OCI-M1 (cell line): ENCODE results near the gene PIMREG.
A peak's percentile ranks its signal among the peaks of the same experiment; 100 is the strongest.

Source experiments
- DNase-seq: peaks from one replicate; lab custom pipeline; 2025; lab: John Stamatoyannopoulos, UW

Gene PIMREG

DNA sequence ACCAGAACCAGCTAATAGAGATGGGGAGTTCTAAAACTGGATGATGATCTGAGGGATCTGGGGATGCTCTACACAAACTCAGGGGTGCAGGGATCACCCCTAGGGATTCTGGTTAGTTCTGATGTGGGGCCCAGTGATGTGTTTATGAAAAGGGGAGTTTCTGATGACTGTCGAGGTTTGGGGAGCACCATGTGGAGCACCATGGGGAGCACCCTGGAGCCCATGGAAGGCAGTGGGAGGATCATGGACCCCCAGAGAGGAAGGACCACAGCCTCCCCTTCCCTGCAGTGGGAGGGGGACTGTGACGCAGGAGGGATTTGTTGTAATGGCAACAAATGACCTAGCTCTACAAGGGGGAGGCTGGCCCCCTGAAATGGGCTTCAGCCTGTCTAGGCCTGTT is 18.4 kb downstream of the PIMREG start:
- no peak for DNase-seq

DNA sequence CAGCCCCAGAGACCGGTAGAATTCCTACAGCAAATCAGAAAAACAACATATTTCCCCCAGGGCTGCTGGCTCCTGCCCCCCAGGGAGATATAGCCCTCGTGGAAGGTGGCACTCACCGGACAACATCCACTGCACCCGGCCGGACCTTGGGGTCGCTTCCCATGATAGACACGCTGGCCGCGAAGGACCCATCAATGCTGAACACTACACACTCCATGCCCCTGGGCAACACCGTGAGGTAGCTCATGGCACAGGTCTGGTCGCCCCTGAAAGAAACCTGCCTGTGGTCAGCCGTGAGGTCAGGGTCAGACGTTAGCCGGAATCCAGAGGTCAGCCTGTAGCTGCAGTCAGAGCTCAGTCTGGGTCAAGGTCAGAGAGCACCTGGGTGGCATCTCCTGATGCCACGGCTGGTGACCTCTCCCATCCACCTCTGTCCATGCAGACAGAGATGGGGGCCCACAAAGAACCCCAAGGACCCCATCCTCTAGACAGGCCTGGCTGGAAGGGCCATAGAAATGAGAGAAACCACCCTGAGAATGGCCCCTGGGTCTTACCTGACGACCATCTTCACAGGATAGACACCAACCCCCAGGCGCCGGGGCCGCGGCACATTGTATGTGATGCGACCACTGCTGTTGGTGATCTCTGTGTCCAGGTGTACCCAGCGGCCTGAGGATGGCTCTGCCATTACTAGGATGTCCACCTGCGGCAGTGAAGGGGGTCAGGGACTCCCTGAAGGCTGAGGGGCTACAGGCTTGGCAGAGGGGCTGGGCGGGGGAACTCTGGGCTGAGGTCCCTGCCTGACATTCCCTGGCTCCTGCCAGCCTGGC is 19.6 kb downstream of the PIMREG start:
- DNase-seq = no peak

DNA sequence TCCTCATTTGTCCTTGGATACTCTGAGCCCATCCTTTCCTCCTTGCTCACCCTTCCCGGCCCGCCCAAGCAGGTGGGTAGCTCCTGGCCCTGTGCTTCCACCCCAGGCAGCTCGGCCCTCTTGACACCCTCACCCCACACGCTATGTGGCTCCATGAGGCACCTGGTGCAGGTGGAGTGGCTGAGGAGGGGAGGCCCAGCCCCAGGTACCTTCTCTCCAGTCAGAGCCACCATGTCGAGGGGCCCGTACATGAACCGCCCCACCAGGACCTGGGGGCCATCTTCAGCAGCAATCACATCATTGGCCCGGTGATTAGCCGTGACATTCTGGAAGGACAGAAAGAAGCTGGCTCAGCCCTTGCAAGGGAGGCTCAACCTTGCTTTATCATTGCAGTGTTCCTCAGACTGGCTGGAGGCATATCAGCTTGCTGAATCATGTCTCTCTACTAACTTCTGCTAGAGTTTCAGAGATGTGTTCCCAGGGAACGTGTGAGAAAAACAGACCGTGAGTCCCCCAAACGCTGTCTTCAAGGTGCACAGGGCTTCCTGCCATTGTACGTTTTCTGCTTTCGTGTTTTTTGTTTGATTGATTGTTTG is 20.3 kb downstream of the PIMREG start:
- DNase-seq = no peak

DNA sequence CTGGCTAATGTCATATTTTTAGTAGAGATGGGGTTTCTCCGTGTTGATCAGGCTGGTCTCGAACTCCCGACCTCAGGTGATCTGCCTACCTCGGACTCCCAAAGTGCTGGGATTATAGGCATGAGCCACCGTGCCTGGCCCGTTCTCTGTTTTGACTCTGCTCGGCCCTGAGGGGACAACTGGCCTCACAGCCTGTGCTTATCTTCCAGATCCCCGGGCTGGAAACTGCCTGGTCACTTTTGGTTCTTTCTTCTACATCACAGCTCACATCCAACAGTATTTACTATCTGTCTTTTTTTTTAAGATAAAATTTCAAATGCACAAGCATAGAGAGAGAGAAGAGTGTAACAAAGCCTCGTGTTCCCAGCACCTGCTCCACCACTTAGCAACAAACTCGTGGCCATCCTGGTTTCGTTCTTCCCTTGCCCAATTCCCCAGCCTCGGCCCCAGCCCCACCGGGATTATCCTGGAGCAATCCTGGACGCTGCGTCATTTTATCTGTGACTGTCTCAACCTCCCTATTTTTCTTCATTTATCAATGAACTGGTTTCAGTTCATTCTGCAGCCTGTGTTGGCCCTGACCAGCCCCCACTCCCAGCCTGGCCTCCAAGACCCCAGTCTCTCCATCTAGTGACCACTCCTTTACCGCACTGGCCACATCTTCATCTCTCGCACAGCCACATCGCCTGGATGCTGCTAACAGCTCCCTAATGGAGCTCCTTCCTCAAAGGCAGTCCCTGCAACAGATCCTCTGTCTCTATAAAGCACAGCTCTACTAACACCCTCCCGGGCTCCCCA is 21.1 kb downstream of the PIMREG start:
- DNase-seq = no peak

DNA sequence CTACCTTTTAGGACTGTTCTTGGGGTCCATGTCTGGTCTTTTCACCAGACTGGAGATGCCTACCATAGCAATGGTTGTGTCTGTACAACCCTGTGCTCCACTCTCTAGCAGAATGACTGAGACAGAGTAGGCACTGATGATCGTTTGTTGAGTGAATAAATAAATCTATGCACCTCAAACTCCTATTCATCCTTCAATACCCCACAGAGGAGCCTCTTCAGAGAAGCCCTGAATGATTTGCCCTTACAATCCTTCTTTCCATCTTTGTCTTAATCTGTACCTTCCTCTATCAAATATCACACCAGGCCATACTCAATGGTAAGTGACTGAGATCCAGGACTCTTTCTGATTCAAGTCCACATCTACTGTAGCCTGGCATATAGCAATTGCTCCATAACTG is 23.3 kb downstream of the PIMREG start:
- no peak for DNase-seq

DNA sequence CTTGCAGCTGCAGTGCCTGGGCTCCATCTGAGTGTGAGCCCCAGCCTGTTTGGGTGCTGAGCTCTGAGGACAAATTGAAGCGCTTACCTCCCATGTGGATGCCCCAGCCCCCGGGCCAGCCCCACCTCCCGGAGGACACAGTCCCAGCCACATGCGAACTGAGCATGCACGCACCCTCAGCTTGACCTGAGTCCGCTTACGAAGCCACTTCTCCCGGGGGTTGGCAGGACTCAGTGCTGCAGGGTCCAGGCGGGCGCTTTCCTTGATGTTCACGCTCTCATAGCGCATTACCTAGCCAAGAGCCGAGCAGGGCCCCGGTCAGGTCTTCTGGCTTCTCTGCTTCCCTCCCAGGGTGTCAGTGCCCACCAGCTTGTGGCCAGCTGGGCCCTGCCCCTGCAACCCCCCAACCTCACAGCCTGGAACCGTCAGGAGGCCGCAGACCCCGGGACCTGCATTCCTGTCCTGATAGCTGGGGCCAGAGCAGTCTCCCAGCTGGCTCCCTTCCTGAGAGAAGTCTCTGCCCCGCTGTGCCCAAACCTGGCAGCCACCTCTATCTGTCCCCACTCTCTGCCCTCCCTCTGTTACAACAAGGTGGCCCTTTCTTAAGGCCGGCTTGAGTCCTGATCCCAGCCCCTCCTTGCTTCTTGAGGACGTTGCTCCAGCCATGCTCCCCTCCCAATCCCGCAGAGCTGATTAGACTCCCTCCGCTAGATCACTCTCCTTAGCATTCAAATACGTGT is 24.0 kb downstream of the PIMREG start:
- DNase-seq = no peak

DNA sequence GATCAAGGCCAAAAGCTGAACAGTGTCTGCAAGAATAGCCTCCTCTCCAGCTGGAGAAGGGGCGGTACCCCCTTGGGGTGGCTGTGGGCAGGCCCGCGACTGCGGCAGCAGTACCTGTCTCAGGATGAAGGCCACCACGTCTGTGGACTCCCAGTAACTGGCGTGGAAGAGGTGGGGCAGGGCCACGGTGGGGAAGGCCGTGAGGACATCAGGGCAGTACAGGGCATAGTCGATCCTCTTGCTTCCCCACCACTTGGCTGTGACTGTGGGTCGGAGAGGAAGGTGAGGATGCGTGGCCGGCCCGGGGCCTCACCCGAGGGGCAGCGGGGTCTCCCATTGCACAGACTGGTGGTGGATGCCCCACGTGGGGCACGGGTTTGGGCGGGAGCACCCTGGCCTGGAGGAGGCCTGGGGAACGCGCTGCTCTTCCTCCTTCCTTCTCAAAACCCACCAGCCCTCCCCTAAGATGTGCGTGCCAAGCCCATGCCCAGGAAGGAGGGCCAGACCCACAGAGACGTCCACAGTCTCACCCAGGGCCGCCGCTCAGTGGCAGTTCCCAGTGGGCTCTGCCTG is 26.0 kb downstream of the PIMREG start:
- DNase-seq = no peak

DNA sequence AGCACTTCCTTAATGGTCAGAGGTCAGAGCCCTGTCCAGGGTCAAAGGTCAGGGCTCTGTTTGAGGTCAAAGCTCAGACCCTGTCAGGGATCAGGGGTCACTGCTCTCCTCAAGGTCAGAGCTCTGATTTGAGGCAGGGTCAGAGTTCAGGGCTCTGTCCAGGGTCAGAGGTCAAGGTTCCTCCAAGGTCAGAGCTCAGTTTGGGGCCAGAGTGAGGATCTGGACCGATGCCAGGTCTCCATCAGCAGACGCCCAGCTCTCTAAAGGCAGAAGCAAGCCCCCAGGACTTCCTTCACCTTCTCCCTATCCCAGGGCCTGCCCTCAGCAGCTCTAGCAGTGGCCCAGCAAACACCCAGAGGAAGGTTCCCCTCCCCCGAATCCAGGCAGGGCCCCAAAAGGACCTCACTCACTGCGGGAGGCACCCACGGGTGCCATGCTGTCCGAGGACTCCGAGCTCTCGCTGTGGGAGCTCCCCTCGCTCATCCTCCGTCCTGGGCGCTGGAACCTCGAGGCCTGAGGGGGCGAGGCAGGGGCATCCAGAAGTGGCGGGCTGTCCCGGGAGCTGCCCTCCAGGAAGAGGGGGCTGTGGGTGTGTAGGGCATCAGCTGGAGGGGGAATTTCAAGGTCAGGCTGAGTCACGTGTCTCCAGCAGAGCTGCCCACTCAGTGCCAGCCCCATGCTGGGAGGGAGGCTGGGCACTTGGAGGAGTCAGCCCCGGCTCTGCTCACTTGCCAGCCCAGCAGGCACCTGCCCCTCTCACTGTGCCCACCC is 26.7 kb downstream of the PIMREG start:
- DNase-seq = no peak

DNA sequence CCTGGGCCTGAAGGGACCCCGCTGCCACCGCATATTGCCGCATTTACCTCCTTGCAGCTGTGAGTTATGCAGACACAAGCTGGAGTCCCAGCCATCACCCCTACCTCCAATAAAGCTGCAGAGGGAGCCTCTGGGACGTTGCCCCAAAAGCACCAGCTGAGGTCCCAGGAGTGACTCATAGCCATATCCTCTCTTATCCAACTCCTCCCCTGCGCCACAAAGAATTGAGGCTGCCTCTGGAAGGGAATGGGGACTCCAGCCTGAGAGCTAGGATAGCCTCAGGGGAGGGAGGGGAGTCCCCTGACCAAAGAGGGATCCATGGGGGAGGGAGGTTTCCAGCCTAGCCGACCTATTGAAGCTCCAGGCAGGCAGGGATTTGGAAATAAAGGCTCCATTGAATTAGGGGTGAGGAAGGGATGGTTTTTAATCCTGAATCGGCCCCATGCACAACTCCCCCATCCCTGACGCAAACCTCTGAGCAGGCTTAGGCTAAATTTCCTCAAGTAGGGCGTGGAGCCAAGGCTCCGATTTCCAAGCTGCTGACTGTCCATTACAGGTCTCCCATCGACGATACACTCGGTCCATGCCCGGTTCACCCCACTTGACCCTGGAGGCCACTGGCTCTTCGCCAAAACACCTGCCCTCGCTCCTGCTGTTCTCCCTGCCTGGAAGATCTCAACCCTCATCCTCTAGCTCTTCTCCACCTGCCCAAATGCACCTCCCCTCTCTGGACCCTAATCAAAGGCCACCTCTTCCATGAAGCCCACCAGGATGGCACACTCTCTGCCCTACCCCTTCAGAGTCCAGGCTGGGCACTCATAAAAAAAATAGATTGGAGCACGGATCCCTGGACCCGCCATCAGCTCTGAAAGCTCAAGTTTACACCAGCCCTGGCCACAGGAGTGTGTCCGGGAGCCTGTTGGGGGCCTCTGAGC is 27.5 kb downstream of the PIMREG start:
- no peak for DNase-seq

DNA sequence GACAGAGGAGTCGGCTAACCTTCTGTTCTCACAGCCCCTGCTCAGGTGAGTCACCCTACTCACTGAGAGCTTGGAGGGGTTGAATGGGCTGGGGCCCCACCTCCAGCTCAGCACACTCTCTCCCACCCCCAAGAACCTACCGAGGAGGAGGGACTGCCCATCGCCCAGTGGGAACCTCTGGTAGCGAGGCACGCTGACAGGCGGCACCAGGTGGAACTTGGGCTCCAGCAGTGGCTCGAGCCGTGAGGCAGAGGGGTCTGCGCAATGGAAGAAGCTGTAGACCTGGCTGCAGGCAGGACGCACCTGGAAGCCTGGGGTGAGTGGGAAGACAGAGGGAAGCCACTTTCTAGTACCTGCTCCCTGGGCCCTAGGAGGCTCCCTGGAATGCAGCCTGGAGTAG is 28.3 kb downstream of the PIMREG start:
- DNase-seq = no peak

DNA sequence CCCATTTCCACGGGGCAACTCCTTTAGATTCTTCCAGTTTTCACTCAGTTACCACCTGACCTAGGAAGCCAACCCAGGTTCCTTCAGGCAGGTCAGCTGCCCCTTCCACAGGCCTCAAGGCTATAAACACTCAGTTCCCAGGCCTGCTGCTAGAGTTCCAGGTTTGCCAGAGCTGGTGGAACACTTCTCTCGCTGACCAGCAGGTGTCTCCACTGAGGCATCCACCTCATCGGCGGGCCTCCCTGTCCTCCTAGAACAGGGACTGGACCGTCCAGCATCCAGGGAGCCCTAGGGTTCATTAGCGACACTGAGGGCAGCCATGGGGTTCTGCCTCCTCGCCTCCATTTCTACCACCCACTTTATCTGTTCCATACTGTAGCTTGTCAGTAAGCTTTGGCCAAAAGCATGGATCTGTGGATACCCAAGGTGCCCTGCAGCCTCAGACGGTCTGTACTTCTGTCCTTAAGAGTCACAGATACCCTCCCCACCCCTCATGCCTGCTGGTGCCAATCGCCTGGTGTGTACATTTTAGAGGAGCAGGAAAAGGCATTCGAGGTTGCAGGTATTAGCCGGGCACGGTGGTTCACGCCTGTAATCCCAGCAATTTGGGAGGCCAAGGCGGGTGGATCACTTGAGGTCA is 29.0 kb downstream of the PIMREG start:
- DNase-seq = peak; percentile 85

DNA sequence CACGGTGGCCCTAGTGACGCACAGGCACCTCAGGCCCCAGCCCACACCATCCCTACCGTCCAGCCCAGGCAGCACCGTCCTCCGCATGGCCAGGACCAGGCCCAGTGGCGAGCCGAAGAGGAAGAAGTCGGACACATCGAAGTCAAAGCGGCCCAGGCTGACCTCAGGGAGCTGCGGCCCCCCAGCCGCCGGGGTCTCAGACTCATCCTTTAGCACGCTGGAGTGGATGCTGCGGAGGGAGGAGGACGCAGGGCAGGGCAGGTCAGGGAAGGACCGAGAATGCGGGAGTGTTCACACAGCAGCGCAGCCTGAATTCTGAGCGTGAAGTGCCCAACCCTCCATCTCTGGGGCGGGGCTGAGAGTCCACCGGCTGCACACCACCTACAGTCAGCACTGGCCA is 30.1 kb downstream of the PIMREG start:
- no peak for DNase-seq

DNA sequence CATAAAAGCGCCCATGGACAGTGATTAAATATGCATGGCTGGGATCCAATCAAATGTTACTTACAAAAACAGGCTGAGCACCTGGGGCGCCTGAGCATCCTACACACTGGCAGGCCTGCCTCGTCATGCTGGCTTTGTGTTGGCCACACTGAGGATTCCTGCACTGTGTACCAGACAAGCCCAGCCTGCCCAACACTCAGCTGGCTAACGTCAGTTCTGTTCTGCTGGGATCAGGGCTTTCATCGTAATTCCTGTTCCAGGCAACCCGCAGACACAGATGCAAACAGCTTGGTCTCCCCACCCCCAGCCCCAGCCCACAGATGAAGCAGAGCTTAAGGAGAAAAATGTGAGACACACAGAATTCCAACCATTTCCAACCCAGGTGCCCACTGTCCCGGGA is 30.7 kb downstream of the PIMREG start:
- DNase-seq = no peak

DNA sequence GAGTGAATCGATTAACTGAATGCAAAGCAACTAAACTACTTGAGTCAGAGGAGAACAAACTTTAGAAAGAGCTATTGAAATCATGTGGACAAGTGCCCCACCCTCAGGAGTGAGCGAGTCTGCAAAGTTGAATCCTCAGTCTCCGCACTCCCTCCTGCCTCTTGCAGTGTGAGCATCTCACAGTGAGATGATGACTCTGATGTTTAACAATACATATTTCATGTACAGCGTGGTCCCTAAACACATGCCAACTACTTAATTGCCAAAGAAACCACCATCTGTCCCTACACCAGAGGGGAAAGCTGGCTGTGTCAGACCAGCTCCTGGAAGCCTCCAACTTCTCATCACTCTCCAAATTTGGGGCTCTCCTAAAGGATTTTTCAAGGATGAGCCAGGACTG is 31.2 kb downstream of the PIMREG start:
- no peak for DNase-seq

DNA sequence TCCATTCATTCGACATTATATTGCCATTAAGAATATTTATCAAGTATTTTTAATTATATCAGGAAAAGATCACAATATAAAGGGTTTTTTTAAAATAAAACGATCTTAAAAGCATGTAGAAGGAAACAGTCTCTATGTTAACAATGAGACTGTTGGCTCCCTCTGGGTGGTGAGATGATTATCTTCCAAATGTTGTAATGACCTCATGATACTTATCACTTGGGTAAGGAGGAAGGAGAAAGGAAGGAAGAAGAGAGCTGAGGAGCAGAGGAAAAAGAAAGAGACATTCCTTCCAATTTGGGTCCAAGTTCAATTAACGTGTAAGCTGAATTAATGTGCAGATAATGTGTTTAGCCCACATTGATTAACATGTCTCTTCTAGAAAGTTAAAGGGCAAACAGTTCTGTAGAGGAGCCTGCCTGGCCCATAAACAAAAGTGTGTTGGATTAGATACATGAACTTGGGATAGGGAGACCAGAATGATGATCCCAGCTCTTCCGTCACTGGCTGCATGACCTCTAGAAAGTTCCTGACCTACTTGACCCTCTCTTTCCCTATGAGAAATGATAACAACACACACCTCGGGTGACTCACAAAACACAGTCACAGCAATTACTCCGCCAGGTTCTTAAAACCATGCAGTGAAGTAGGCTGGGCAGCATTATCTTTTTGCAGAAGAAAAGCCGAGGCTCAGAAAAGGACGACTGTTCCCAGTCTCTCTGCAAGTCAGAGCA is 32.0 kb downstream of the PIMREG start:
- no peak for DNase-seq

DNA sequence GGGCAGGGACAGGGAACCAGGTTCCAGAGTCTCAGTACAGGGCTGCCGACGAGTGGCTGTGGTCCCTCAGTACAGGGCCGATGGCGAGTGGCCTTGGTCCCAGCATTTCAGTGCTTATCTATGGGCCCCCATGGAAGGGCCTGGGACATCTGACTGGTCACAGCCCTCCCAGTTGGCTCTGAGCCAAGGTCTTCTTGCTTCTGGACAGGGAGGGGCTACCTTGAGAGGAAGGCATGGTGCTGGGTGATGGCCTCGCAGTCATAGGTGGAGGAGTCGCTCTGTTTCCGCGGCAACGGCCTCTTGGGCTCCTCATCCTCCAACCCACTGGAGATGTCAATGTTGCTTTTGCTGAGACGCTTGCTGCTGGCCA is 32.5 kb downstream of the PIMREG start:
- peak; percentile 31 for DNase-seq

DNA sequence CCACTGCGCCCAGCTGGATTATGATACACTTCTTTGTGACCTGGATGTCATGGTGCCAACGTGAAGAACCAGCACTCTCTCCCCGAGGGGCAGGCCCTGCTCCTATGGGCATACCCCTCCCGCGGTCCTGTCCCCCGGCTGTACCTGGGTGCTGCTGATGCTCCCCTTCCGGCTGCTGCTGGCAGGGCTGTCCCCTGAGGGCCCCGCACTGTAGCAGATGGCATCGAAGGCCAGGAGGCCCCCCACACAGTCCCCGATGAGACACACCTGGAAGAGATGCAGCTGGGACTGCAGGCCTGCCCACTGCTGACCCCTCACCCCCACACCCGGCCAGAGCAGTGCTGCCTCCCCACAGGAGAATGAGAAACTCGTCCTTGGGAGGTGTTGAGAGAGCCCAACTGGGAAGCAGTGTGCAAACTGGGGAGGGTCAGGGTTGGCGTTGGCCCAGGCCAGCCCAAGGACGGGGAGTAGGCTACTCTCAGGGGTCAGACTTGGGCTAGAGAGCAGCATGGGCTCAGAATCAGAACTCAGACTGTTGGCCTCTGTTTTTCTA is 33.7 kb downstream of the PIMREG start:
- no peak for DNase-seq

DNA sequence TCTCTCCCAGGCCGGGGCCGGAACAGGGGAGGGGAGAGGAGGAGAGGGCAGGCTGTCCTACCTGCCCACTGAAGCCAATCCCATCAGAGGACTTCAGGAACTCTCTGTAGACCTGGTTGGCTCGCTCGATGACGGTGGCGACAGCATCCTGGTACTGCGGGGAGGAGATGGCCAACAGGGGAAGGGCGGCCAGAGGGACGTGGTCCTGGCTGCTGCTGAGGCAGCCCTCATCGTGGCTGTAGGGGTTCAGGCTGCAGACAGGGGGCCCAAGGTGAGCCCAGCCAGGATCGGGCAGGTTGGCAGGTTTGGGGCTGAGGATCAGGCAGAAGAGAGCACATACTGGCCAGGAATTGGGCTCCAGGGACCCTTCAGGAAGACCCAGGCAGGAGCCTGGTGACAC is 34.2 kb downstream of the PIMREG start:
- no peak for DNase-seq
